GM19397 (cell line): ENCODE data around the gene AP2B1.

Source experiments
- ATAC-seq: cut with Tn5 transposase; IDR thresholded peaks from one replicate; pipeline ENCODE4 v1.9.1; 2021; ENCODE audit warnings: mild to moderate bottlenecking, moderate library complexity; ENCODE audit not compliant: unreplicated experiment

The AP2B1 gene

DNA sequence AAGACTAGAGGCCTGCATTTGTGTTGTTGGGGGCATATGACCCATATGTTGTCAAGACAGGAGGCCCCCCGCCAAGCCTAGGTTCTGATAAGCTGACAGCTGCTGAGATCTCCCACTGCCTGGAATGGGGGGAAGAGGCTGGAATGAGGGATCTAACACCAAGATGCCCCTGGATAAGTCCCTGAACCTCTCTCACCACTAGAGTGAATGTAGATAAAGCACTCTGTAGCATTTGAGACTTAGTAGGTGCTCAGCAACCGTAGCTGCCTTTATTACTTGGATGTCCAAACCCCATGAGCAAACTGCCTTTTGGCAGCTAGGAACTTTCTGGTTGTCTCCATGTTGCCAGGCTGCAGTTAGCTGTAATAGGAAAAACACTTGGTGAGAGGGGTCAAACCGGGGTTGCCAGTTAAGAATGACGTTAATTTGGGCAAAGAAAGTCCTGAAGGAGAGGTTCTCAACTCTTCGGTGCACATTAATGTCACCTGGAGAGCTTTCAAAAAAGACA, 139.9 kb downstream of the AP2B1 start:
- no peak for ATAC-seq

DNA sequence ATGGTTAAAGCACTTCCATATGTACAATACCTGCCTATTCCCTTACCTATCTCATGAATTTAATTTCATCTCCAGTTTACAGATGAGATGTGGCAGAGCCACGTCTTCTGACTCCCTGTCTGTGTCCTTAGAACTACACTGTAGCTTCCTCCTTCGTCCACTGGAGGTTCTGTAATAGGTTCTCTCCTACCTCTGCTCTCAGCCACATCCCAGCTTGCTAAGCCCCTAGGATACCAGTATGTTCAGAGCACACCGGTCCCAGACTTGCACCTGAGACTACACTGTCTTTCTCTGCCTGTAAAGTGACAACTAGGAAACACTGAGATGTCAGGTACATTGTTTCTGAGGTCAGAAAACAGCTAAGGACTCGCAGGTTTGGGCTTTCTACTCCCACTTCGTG, 140.5 kb downstream of the AP2B1 start:
- ATAC-seq, result no peak

DNA sequence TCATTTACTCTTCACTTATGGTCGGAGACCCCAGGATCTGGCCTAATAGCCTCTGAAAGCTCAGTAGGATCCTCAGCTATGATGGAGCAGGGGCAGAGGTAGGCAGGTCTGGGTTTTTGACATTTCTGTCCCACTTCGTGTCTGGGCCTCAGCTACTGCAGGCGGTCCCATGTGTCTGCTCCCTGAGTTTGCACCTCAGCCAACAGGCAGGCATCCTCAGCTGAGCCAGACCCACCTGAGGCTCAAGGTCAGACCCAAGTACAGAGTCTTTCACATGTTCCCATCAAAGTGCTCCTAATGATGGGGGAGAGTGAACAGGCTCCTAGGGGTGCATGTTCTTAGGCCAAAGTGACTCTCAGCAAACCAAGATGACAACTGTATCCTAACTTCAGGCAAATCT, 141.4 kb downstream of the AP2B1 start:
- no peak for ATAC-seq

DNA sequence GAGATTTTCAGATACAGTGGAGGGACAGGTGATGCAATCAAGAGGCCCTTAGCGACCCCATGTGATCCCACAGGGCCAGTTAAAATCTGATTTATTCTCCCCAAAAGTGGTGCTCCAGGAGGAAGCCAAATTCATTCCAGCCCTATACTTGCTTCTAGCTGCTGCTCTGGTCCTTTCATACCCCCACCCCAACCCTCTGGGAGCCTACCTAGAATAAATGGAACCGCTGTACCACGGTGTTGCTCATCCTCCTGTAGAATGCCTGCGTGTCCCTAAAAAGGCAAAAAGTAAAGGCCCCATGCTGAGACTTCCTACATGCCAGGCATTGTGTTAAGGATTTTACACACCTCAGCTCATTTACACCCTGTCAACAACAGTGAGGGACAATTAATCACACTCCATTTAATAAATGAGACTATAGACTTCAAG, 142.3 kb downstream of the AP2B1 start:
- ATAC-seq, result no peak

DNA sequence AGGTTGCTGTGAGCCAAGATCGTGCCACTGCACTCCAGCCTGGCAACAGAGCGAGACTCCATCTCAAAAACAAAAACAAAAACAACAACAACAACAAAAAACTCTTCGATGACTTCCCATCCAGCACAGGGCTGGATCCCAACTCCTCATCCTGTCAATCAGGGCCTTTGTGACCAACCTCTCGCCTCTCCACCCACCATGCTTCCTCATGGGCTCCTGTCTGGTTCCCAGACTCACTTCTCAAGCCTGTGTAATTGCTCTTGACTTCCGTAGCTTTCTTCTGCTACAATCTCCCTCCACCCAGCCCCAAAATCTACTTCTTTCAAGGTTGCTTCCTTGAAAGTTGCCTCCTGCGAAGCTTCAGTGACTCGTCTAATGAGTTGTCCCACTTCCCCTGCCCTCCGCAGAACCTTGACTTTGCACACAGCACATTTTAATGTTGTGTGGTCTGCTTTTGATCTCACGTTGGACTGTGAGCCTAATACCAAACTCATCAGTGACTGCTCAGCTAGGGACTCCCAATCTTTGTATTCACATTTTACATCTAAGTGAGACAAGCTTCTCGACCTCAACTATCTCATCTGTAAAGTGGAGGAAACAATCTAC, 143.4 kb downstream of the AP2B1 start:
- ATAC-seq, result no peak

DNA sequence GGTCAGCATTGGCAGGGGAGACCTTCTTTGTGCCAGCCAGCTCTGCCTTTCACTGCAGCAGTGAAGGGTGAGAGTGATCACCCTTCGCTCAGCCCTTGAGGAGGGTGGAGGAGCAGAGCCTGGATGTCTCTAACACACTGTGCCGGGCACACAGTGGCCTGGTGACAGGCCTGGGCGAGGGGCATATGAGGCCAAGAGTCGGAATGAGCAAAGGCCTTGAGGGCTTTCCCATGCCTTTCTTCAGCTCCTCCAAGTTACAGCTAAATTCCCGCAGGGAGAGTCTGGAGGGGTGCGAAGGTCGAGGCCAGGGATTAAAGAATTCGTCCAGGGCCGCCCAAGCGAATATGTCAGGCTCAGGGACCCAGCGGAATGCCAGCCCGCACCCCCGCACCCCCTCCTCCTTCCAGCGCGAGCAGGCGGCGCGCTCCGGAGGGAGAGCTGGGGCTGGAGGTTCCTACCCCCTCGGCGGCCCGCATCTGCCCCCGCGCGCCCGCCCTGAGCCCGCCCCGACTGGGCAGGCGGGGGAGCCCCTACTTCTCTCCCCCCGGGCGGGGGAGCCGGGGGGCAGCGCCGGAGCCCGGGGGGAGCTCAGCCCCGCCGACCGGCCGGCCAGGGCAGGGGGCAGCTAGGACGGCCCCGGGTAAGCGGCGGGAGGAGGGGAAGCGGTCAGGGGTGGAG, 144.3 kb downstream of the AP2B1 start, which contains the start of gene RASL10B:
Gene RASL10B (plus strand): TSS at position 401 of the 678 bp plus-strand sequence. CDS start 3,546 bp downstream, outside the sequence.
- ATAC-seq, result no peak

DNA sequence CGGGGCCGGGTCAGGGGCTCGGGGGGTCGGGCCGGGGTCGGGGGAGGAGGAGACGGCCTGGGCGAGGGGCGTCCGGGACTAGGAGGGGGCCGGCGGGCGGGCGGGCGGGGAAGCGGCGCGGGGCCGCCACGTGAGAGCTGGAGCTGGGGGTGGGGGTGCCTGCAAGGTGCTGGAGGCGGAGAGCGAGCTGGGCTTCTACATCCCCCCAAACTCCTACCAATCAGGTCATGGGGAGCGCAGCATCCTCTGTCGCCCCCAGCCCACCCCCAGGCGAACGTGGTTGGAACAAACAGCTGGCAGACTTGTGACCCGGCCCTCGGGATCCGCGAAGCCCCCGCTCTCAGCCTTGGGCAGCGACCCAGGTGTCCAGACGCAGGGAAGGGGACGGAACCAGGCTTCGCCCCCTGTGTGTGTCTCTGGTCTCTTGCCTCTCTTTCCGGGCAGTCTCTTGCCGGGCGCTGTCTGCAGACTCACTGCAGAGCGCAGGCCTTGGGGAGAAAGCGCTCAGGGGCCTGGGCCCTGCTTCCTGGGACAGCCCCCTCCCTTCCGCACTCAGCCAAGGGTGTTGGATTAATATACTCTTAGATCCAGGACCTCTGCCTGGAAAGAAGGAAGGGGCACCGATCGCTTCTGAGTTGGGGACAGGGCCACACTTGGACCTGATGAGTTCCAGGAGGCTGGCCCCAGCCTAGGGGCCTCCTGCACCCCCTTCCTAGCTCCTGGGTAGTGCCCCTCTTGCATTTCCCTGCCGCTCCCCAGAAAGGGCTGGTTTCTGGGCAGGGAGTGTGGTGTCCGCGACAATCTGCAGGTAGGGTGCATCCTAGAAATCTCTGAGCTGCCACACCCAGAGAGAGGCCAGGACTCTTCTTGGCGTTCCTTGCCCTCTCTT, 145.0 kb downstream of the AP2B1 start:
- ATAC-seq, result no peak

DNA sequence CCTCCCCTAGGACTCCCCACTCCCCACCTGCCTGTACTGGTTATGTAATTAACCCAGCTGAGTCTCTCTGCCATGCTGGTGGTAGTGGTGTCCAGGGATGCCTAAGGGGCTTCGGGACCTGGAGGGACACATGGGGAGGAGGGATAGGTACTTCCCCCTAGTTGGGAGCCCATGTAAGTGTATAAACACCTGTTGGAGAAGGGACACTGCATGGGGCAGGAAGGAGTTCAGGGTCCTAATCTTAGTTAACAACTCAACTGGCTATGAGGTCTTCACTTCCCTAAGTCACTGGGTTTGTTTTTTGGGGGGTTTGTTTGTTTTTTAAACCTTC, 145.6 kb downstream of the AP2B1 start:
- no peak for ATAC-seq

DNA sequence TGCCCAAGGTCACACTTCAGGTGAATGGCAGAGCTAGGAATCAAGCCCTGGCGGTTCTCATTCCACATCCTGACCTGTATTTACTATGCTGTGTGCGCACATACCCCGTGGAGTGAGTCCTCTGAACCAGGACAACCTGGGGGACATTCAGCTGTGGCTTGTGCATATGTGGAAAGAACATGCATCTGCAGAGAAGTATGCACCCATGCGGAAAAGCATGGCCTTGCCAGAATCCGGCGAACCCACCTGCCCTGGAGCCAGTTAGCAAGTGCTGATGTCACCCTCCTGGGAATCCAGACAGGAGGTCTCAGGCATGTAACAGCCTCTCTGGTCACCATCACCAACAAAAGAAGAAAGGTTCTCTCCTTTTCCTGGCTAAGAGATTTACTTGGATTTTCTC, 146.2 kb downstream of the AP2B1 start:
- no peak for ATAC-seq

DNA sequence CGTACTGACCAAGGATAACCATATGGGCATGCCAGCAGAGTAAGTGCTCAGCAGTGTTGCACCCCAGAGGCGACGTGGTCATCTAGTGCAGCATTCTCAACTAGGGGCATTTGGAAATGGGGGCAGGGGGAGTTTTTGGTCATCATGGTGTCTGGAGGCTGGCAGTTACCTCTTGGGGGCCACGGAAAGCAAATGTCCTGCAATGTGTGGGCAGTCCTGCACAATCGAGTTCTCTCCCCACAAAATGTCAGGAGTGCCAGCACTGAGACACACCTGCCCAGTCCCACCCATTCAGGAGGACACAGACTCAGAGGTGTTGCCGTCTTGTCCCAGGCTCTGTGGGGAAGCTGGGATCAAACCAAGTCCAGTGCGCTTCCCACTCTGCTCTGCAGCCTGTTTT, 147.3 kb downstream of the AP2B1 start:
- no peak for ATAC-seq

DNA sequence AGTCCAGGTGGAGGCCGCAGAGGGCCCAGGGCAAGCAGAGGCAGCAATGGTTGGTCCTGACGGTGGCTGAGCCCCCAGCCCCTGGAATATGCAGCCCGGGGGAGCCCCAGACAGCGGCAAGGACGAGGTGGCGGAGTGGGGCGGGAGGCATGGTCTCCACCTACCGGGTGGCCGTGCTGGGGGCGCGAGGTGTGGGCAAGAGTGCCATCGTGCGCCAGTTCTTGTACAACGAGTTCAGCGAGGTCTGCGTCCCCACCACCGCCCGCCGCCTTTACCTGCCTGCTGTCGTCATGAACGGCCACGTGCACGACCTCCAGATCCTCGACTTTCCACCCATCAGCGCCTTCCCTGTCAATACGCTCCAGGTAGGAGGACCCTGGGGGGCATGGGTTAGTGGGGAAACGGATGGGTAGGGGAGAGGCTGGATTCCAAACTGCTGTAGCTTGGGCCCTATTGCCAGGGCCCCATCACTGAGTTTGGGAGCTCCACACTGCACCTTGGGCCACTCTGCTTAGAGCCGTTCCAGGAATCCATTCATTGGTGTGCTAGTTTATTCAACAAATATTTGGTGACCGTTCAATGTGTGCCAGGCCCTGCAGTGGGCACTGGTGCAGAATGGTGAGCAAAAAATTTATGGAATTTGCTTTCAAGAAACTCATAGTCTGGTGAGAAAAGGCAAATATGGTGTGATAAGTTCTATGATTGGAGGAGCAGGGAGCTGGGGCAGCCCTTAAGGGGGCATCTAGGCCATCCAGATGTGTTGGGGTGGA, 148.1 kb downstream of the AP2B1 start:
- no peak for ATAC-seq

DNA sequence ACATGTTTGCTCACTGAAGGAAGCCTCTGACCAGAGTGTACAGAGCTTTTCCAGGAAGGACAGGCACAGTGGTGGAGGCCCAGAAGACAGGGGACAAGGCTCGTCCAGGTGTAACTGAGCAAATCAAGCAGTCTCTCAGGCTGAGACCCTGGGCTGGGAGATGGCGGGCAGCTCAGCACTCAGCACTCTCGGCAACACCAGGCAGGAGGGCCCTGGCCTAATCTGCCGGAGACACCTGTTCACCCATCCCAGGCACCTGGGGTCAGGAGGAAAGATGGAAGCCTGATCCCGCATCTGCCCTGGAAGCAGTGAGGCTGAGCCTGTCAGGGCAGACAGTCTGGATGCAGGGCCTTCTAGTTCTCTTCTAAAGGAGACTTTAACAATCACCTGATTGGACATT, 149.1 kb downstream of the AP2B1 start:
- no peak for ATAC-seq

DNA sequence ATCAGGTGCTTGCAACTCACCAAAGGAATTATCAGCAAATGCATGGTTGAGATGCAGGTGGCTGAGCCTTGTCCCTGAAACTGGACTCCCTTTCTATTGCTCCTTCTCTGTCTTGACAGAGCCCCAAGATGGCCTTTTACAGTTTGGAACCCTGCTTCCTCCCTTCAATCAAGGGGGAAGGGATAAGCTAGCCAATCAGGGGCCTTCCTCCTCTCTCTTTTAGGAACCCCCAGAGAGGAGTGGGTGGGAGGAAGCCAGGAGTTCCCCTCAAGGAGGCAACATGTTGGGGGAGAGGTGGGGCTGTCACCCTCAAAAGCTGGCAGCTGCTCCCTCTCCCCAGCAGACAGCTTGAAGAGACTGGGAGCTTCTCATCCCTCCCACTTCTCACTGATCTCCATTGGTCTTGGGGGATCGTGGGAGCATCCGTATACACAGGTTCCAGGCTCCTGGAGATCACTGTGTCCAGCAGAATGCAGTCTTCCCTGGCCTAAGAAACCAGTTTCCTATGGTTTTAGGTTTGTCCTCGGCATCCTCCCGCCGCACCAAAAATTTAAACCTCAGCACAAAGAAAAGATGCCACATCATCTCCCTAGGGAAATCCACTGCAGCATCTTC, 151.5 kb downstream of the AP2B1 start:
- ATAC-seq, result no peak

DNA sequence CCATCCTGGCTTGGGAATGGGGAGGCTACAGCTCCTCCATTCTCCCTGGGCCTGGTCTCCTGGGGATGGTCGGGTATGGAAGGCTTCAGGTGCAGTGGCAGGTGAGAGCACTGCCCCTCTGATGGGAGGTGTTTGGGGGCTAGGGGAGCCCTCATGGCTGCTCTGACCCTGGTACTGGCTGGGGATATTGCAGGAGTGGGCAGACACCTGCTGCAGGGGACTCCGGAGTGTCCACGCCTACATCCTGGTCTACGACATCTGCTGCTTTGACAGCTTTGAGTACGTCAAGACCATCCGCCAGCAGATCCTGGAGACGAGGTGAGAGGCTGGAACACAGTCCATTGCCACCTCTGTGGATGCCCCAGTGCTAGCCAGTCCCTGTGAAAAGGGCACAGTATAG, 153.1 kb downstream of the AP2B1 start:
- ATAC-seq, result no peak

DNA sequence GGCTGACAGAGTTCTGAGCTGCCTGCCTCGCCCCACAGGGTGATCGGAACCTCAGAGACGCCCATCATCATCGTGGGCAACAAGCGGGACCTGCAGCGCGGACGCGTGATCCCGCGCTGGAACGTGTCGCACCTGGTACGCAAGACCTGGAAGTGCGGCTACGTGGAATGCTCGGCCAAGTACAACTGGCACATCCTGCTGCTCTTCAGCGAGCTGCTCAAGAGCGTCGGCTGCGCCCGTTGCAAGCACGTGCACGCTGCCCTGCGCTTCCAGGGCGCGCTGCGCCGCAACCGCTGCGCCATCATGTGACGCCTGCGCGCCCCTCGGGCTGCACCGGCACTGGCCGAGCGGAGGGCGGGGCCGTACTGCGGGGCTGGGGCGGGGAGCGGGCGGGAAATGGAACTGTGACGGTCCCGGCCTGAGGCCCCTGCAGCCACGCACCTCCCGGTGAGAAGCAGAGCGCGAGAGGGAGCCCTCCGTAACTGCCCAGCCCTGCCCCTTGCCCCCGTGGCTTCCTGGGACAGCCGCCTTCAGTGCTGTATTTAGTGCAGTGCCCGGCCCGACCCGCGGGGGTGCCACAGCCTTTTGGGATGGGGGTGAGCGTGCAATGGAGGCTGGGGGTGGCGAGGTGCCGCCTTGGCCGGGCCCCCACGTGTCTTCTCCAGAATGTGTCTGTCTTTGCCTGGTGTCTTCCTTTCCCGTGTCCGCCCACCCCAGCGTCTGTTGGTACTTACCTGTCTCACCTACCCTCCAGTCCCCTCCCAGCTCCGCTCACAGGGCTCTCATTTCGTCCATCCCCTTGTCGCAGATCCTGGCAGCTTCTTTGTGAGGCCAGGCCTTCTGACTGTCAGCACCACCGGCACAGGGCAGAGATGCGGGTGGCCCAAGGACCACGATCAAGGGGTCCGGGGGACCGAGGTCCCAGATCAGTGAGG, 154.1 kb downstream of the AP2B1 start:
- no peak for ATAC-seq

DNA sequence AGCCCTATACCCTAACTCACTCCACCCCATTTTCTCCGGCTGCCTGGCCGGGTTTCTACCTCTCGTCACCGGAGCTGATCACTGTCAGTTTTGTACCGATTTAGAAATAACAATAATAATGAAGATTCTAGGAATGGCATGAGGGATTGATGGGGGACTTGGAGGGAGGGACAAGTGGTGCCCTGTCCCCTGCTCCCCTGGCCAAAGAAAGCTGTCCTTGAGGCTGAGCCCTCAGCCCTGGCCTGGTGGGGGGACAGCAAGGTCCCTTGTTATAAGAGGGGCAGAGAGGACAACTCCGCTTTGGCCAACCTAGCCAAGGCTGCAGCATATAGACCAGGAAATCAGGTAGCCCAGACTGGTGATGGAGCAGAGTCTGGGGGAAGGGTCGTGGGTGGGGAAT, 155.4 kb downstream of the AP2B1 start:
- no peak for ATAC-seq

DNA sequence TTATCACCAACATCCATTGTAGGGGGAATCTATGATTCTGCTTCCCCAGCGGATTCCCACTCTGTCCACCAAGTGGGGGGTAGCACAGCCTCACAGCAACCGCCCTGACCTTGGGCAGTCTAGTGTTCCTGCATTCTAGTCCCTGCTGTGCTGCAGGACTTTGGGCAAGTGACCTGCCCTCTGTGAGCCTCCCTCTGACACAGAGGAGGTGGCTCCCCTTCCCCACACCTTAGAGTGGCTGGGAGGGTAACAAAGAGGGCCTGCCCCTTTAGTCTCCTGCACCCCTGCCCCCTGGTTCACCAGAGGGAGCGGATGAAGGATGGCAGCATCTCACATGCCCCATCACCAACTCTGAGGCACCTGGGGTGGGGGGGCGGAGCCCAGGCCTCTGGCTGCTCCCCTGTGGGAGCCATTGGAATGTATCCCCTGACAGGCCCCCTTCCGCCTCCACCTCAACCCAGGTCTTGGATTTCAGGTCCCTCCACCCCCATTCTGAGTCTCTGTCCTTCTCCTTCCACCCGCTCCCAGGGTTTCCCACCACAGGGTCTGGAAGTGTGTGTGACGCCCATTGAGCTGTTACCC, 155.9 kb downstream of the AP2B1 start:
- ATAC-seq, result no peak

DNA sequence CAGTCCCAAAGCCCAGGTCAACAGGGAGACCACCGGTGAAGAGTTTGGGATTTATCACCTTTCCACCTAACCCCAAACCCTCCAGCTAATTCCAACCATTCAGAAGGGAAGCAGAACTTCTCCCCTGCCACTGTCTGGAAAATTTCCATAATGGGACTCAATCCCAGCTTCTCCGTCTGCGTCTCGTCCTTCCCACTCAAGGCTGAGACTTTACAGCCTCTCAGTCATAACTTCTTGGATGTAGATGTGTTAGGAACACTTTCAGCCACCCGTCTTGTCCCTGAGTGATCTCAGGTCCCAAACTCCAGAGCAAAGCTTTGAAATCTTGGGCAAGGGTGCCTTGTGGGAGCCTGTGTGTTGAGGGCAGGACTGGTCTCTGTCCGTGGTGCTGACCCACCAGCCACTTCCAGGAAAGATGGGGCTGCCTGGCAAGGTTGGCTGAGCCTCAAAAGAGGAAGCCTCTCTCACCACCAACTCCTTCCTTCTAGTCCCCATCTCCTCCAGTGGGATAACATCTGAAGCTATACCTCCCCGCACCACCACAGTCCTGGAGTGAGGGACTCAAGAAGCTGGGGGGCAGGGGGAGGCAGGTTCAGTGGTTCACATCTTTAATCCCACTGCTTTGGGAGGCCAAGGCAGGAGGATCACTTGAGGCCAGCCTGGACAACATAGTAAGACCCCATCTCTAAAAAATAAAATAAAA, 156.7 kb downstream of the AP2B1 start:
- ATAC-seq, result no peak
